Measurements from ENCODE around the gene MAGEA8.
"Not testable (repeated sequence)": the region's sequence is repeated elsewhere in the genome, so short reads cannot be mapped to it uniquely, and the experiment has no call there.

The MAGEA8 gene

GRCh38 chrX:149927964-149928258, 46.9 kb downstream of the MAGEA8 start:
- DNase-seq; H3K36me3 ChIP-seq; H3K9me3 ChIP-seq; H3K4me1 ChIP-seq; H3K4me3 ChIP-seq; intact Hi-C loops (cut with DNase I; ENCODE audit: low total_unique reads); H3K27me3 ChIP-seq; H3K27ac ChIP-seq: not testable (repeated sequence)

DNA sequence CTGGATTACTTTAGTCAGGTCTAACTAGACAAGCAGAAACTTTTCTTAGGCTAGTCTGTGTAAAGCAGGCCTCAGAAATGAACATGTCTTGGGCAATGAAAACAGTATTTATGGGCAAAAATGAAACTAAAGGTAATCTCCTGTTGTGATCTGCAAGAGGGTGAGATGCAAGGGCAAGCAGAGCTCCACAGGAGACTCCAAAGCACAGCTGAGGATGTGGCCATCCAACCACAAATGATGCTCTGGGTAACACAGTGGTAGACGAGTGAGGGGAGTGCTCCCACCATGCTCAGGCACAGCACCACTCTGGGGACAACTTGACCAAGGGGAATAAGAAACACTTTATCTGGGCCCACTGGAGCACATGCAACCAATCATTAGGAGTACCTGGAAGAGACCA, 47.7 kb downstream of the MAGEA8 start:
- H3K27me3 ChIP-seq; intact Hi-C loops (cut with DNase I; ENCODE audit: low total_unique reads); H3K27ac ChIP-seq; H3K4me1 ChIP-seq; H3K9me3 ChIP-seq; DNase-seq; H3K36me3 ChIP-seq; H3K4me3 ChIP-seq: not testable (repeated sequence)

DNA sequence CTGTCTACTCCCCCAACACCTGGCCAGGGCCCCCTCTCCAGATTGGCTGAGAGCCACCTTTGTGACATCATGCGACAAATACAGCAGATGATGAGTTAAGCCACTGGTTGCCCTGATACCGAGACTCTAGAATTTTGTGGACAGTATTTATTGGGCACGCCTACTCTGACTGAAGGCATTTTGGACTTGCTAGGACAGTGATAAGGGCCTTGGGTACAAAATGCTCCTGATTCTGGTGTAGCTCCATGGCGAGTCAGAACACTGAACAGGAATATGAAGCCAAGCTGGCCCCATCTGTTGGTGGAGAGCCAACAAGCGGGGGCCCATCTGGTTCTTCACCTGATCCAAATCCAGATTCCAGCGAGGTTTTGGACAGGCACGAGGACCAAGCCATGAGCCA, 48.4 kb downstream of the MAGEA8 start, which contains the start of gene HSFX4:
Gene HSFX4 (plus strand): TSS at position 174 of the 400 bp plus-strand sequence. CDS start 72 bp downstream, at position 246.
- H3K4me1 ChIP-seq; DNase-seq; H3K4me3 ChIP-seq; H3K27me3 ChIP-seq; intact Hi-C loops (cut with DNase I; ENCODE audit: low total_unique reads); H3K9me3 ChIP-seq; H3K27ac ChIP-seq: not testable (repeated sequence)
- peaks cover 0 to 11% (median 0%) of the 10 kb centered on the region in 3 donors for H3K36me3 ChIP-seq

DNA sequence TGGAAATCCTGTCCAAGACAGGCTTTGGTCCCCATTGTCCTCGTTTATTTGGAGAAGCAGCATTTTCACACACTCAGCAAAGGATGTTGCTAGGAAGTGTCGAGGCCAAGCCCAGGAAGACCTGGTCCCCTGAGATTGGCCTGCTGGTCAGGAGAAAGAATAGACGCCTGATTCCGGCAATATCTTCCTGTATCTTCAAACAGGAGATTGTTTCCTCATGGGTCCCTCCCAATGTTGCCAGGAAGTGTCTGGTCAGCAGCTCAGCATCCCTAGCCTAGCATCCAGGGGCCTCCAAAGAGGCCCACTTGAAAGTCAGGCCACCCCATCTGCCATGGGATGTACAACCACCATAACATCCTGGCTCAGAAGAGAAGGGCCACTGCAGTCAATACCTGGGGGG, 50.4 kb downstream of the MAGEA8 start:
- H3K27ac ChIP-seq; DNase-seq; H3K4me3 ChIP-seq; H3K27me3 ChIP-seq; H3K4me1 ChIP-seq; H3K9me3 ChIP-seq; intact Hi-C loops (cut with DNase I; ENCODE audit: low total_unique reads): not testable (repeated sequence)
- H3K36me3 ChIP-seq = peaks cover 0 to 16% (median 0%) of the 10 kb centered on the region in 3 donors

DNA sequence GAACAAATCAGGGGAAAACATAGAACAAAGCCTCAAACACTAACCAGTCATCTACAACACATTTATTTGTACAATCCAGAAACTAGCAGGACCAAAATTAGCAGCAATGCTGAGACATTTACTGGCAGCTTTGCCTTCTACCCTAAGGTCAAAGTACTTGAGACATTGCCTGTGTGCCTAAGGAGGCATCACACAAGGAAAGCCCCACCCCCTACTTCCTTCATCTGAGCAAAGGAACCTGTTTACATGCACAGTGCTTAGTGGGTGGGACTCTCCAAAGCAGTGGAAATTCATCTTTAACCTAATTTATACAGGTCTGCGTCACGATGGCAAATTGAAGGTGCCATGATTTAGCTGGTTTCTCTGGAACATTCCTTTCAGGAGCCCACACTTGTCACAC, 51.2 kb downstream of the MAGEA8 start:
- H3K27me3 ChIP-seq; H3K27ac ChIP-seq; H3K4me1 ChIP-seq; intact Hi-C loops (cut with DNase I; ENCODE audit: low total_unique reads); H3K9me3 ChIP-seq; DNase-seq; H3K4me3 ChIP-seq: not testable (repeated sequence)
- H3K36me3 ChIP-seq = peaks cover 0 to 16% (median 0%) of the 10 kb centered on the region in 3 donors

- H3K27me3 ChIP-seq; H3K4me3 ChIP-seq; DNase-seq; H3K4me1 ChIP-seq; H3K9me3 ChIP-seq; H3K27ac ChIP-seq; intact Hi-C loops (cut with DNase I; ENCODE audit: low total_unique reads): not testable (repeated sequence)
- peaks cover 0 to 16% (median 0%) of the 10 kb centered on the region in 3 donors for H3K36me3 ChIP-seq
These were observed 52.0 kb downstream of the MAGEA8 start for GRCh38 chrX:149932970-149933369.

DNA sequence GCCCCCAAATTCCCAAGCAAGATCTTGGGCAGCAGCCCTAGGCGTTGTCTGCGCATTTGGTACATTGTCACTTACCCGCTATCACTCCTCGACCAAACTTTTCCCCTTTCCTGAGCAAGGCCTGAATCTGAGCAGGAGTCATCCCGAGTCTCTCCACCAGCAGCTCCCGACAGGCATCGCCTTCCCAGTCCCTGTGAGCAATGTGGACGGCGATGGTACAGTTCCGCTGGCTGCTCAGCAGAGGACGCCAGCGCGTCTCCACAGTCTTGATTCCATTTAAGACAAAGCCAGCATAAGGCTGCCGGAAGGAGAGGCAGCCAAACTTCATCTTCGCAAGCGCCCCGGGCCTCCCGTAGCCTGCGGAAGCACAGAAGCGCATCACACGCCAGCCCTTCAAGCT, 52.6 kb downstream of the MAGEA8 start:
- intact Hi-C loops (cut with DNase I; ENCODE audit: low total_unique reads); DNase-seq; H3K27ac ChIP-seq: not testable (repeated sequence)

More for the DNA sequence above, 52.6 kb downstream of the MAGEA8 start:
- H3K9me3 ChIP-seq, H3K4me3 ChIP-seq, H3K4me1 ChIP-seq, H3K27me3 ChIP-seq: not testable (repeated sequence)
- peaks cover 0 to 16% (median 0%) of the 10 kb centered on the region in 3 donors for H3K36me3 ChIP-seq
